Stimulated activated CD4-positive, alpha-beta T cell treated with anti-CD3 and anti-CD28 coated beads, Interleukin-15, amount 100 ng/mL, for 1 hour (primary cell): Measurements from ENCODE around the gene HACD4.
"Not testable (repeated sequence)": the region's sequence is repeated elsewhere in the genome, so short reads cannot be mapped to it uniquely, and the experiment has no call there.

ENCODE experiments used
- DNase-seq, 2 donors: peaks; one replicate each; pipeline ENCODE4 v3.0.0-alpha.2; 2020; ENCODE audit warnings: low read depth in 1 of 2, low spot score in 1 of 2

HACD4 gene

GRCh38 chr9:20973246-20973947 is 58.0 kb downstream of the HACD4 start:
- DNase-seq = not testable (repeated sequence)

DNA sequence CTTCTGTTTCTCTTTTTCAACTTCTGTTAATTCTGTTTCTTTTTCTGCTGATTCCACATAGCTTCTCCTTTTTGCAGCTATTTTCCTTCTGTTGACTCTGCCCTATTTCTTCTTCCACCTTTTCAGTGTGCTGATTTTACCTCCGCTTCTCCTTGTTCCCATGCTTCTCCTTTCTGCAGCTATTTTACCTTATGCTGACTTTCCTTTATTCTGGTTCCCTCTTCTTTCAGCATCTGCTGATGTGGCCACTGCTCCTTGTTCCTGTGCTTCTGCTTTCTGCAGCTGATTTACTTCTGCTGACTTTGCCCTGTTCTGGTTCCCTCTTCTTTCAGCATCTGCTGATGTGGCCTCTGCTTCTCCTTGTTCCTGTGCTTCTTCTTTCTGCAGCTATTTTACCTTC is 58.8 kb downstream of the HACD4 start:
- DNase-seq = no peak

- no peak for DNase-seq
Measured at GRCh38 chr9:20962536-20963225, 68.8 kb downstream of the HACD4 start.

GRCh38 chr9:20950707-20951106 is 80.7 kb downstream of the HACD4 start:
- no peak for DNase-seq
